Activated naive CD8-positive, alpha-beta T cell treated with anti-CD3 and anti-CD28 coated beads for 36 hours (primary cell): ENCODE data around the gene CCDC12. TPM values are rescaled to one million over a fixed set of nuclear protein-coding genes. Genes with fewer than 3 reads are reported as not detected.

Experiments
- DNase-seq: peaks from one replicate; pipeline ENCODE4 v3.0.0; 2021
- H3K27ac Mint-ChIP-seq: one replicate; pipeline ENCODE4 v1.8.0; 2022; ENCODE audit warnings: mild to moderate bottlenecking, moderate library complexity, mixed read lengths
- H3K27me3 Mint-ChIP-seq: one replicate; pipeline ENCODE4 v1.8.0; 2022; ENCODE audit warnings: mild to moderate bottlenecking, mixed read lengths
- H3K36me3 Mint-ChIP-seq: one replicate; pipeline ENCODE4 v1.8.0; 2021; ENCODE audit warnings: mild to moderate bottlenecking, mixed read lengths
- H3K4me1 Mint-ChIP-seq: one replicate; pipeline ENCODE4 v1.8.0; 2021; ENCODE audit warnings: mixed read lengths
- H3K4me3 Mint-ChIP-seq: one replicate; pipeline ENCODE4 v1.8.0; 2022; ENCODE audit warnings: mild to moderate bottlenecking, moderate library complexity, mixed read lengths
- H3K9me3 Mint-ChIP-seq: one replicate; pipeline ENCODE4 v1.8.0; 2022; ENCODE audit warnings: mixed read lengths
- total RNA-seq, 2 experiments: library from RNA; stranded (reverse); gene quantifications; one replicate each; pipeline ENCODE4 v1.2.3, GENCODE V29; 2021

The CCDC12 gene
- total RNA-seq, 2 experiments from 2014 or later, result 48.8 to 55.4 TPM

GRCh38 chr3:46881596-46882376 is 94.8 kb downstream of the CCDC12 start:
- Mint-ChIP-seq H3K9me3 (no peaks in the 10 kb centered on the region), H3K27ac (no peak overlapping the region), H3K36me3 (no peaks in the 10 kb centered on the region), H3K4me3 (peak overlapping the region; percentile 25), H3K4me1 (no peaks in the 10 kb centered on the region), H3K27me3 (peaks cover 59% of the 10 kb centered on the region)
- no peak for DNase-seq

DNA sequence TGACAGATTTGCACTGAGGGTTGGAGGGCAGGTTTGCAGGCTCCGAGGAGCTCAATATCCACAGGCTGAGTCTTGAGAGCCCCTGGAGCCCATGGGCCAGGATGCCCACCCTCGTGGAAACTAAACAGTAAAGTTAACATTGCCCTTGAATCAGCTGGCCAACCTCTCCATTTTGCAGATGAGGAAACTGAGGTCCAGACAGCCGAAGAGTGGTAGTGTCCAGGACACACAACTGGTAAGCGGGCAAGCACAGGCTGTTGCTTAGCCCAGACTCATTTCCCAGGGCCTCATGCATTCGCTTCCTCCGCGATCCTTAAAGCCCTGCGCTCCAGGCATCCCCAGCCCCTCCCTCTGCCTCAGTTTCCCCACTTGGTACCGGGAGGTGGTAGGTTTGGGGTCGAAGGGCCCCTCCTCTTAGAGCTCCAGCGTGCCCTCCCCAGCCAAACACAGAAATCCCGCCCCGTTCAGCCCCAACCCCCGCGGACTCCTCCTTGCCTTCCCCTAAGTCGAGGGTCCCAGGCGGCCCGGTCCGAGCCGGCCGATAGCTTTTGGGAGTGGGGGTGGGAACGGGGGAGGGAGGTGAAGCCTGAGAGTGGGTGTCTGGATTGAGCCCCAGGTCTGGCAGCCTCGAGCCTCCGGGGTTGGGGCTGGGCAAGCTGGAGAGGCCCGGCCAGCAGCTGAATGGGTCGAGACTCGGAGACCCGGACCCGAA is 95.5 kb downstream of the CCDC12 start:
- no peak overlapping the region for H3K4me3 Mint-ChIP-seq
- no peak for DNase-seq
- H3K4me1 Mint-ChIP-seq, result no peaks in the 10 kb centered on the region
- peaks cover 56% of the 10 kb centered on the region for H3K27me3 Mint-ChIP-seq
- H3K36me3 Mint-ChIP-seq, result no peaks in the 10 kb centered on the region
- H3K27ac Mint-ChIP-seq, result no peak overlapping the region
- no peaks in the 10 kb centered on the region for H3K9me3 Mint-ChIP-seq

DNA sequence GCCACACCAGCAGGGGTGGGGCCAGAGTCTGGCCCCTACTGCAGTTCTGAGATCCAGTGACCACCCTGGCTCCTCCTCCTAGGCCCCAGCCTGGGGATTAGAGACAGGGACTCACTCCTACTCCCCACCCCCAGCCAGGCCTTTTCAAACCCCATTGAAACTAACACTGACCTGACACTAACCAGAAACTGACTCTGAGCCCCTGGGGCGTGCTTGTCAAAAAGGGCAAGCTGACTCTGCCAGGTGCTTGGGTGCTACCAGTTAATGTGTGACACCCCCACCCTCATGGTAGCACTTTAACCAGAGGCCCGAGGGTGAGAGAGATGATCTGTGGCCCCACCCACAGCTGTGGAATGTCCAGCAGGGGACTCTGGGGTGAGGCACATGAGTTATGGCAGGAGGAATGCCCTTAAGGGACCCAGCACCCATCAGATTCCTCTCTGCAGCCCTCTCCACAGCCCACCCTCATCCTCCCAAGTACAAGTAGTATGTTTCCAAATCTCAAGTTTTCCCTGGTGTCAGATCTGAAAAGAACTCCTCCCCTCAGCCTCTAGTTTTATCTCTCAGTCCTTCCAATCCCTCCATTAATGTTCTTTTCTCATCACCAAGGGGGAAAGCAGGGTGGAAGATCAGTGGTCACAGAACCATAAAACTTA is 97.6 kb downstream of the CCDC12 start:
- H3K4me1 Mint-ChIP-seq, result peaks cover 6% of the 10 kb centered on the region
- no peaks in the 10 kb centered on the region for H3K36me3 Mint-ChIP-seq
- no peak for DNase-seq
- H3K27ac Mint-ChIP-seq, result no peak overlapping the region
- H3K4me3 Mint-ChIP-seq, result no peak overlapping the region
- peaks cover 43% of the 10 kb centered on the region for H3K27me3 Mint-ChIP-seq
- H3K9me3 Mint-ChIP-seq, result no peaks in the 10 kb centered on the region

DNA sequence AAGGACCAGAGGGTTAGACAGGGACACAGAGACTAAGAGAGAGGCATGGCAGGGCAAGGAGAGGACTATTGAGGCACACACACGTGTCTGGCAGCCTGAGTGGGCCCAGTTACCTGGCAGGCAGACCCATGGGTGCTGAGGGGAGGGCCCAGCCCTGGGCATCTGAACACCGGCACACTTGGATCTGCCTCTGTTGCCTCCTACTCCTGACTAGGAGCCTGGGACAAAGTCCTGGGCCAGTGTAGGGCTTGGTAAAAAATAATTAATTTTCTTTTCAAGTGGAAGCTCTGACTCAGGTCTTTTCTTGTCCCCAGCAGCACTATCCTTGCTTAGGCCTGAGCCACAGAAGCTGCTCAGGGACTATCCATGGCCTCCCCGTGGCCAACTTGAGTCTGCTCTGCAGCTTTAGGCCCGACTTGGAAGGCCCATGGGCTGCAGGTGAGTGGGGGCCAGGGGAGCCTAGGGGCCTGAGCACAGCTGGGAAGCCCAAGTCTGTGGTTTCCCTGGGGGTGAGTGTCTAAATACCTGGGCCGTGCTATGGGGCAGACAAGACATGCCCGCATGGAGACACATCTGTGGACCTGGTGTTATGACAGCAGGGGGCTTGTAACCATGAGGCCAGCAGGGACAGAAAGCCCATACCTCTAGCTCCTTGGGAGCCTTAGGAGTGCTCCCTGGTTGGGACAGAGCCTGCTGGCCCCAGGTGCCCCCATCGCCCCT is 99.0 kb downstream of the CCDC12 start, which contains the start of gene PTH1R:
Gene PTH1R (plus strand): TSS at position 316 of the 720 bp plus-strand sequence. CDS start 5,839 bp downstream, outside the sequence.
- Mint-ChIP-seq H3K27ac (no peak within 1 kb of the TSS), H3K27me3 (peaks cover 34% of the 10 kb centered on the region), H3K4me1 (peaks cover 16% of the 10 kb centered on the region), H3K36me3 (no peaks in the 10 kb centered on the region), H3K4me3 (no peak within 1 kb of the TSS), H3K9me3 (no peaks in the 10 kb centered on the region)
- no peak for DNase-seq

DNA sequence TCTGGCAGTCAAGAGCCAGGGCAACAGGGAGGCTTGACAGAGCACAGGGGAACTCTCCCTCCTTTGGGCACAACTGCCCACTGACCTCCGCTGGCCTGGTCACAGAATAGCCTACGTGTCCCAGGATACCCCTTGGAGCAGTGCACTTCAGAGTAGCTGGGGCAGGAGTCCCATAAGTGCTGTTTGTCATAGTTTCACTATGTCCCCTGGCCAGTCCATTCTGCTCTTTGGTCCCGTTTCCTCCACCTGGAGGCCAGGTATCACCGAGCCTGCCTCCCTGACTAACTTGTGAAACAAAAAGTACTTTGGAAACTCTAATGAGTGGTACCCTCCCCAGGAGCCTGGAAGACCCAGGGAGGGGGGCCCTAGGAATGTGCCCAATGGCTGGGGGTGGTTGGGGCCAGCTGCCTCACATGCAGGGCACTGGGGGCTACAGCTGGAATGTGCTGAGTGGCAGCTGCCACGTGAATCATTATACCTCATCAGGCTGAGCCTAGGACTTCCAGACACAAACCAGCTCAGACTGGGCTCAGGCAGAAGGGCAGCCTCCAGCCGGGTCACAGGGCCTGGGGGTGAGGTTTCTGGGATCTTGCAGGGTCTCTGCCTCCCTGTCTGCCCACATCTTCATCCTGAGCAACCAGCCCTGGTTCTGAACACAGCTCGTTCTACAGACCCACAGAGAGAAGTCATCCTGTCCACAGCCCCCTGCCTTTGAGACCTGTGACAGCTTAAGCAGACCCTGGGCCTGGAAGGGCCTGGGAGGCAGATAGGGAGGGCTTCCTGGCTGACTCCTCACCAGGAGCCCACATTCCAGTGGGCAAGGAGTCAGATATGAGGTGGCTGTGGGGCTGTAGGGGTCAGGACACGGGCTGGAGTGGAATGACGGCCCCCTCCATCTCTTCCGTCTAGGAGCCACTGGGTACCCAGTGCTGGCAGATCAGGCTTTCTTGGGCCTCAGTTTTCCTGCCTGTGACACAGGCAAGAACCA is 99.9 kb downstream of the CCDC12 start:
- Mint-ChIP-seq H3K36me3 (no peaks in the 10 kb centered on the region), H3K4me3 (no peak overlapping the region), H3K27me3 (peaks cover 28% of the 10 kb centered on the region), H3K27ac (no peak overlapping the region), H3K4me1 (peaks cover 16% of the 10 kb centered on the region), H3K9me3 (no peaks in the 10 kb centered on the region)
- DNase-seq, result no peak

- no peaks in the 10 kb centered on the region for H3K36me3 Mint-ChIP-seq
- peaks cover 16% of the 10 kb centered on the region for H3K4me1 Mint-ChIP-seq
- H3K27ac Mint-ChIP-seq, result no peak overlapping the region
- no peaks in the 10 kb centered on the region for H3K9me3 Mint-ChIP-seq
- H3K27me3 Mint-ChIP-seq, result peaks cover 19% of the 10 kb centered on the region
- no peak for DNase-seq
- no peak overlapping the region for H3K4me3 Mint-ChIP-seq
Observed at GRCh38 chr3:46875560-46875959, 101.0 kb downstream of the CCDC12 start.

GRCh38 chr3:46874430-46874829 is 102.1 kb downstream of the CCDC12 start:
- Mint-ChIP-seq H3K4me3 (no peak overlapping the region), H3K9me3 (no peaks in the 10 kb centered on the region), H3K27me3 (peaks cover 8% of the 10 kb centered on the region), H3K36me3 (no peaks in the 10 kb centered on the region), H3K27ac (no peak overlapping the region), H3K4me1 (peaks cover 16% of the 10 kb centered on the region)
- DNase-seq, result no peak

- Mint-ChIP-seq H3K27me3 (peaks cover 3% of the 10 kb centered on the region), H3K36me3 (no peaks in the 10 kb centered on the region), H3K27ac (no peak overlapping the region), H3K4me1 (peaks cover 16% of the 10 kb centered on the region), H3K9me3 (no peaks in the 10 kb centered on the region), H3K4me3 (no peak overlapping the region)
- no peak for DNase-seq
Observed at GRCh38 chr3:46873521-46873920, 103.0 kb downstream of the CCDC12 start.

Other genes starting within 250 kb of the CCDC12 start
- gene MYL3, start 113.3 kb downstream of the CCDC12 start, total RNA-seq, result not detected
- gene PTH1R, start 99.0 kb downstream of the CCDC12 start, total RNA-seq, result not detected
- 10 to 100 TPM; 63.1 to 67.4 TPM for gene NBEAL2, start 2.9 kb upstream of the CCDC12 start, total RNA-seq
- 10 to 100 TPM; 33.7 to 35.9 TPM for gene SETD2, start 187.4 kb upstream of the CCDC12 start, total RNA-seq